ENCODE data around the gene RHBDD3.

RHBDD3 gene

DNA sequence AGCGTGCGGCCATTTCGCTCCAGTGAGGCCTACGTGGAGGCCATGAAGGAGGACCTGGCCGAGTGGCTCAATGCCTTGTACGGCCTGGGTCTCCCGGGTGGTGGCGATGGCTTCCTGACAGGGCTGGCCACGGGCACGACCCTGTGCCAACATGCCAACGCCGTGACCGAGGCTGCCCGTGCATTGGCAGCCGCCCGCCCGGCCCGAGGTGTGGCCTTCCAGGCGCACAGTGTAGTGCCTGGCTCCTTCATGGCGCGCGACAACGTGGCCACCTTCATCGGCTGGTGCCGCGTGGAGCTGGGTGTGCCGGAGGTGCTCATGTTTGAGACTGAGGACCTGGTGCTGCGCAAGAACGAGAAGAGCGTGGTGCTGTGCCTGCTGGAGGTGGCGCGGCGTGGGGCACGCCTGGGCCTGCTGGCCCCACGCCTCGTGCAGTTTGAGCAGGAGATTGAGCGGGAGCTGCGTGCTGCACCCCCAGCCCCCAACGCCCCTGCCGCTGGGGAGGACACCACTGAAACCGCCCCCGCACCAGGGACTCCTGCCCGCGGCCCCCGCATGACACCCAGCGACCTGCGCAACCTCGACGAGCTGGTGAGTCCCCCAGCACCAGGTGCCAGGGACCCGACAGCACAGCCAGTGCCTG lies 40.5 kb upstream of the RHBDD3 start:
- TF ChIP-seq, protein P1, sequence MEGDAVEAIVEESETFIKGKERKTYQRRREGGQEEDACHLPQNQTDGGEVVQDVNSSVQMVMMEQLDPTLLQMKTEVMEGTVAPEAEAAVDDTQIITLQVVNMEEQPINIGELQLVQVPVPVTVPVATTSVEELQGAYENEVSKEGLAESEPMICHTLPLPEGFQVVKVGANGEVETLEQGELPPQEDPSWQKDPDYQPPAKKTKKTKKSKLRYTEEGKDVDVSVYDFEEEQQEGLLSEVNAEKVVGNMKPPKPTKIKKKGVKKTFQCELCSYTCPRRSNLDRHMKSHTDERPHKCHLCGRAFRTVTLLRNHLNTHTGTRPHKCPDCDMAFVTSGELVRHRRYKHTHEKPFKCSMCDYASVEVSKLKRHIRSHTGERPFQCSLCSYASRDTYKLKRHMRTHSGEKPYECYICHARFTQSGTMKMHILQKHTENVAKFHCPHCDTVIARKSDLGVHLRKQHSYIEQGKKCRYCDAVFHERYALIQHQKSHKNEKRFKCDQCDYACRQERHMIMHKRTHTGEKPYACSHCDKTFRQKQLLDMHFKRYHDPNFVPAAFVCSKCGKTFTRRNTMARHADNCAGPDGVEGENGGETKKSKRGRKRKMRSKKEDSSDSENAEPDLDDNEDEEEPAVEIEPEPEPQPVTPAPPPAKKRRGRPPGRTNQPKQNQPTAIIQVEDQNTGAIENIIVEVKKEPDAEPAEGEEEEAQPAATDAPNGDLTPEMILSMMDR (conservative IDR thresholded peaks at IDR 0.05): no peak
- peak overlapping the region; percentile 88; the same call in 1 of the 2 replicates for H3K27ac ChIP-seq

DNA sequence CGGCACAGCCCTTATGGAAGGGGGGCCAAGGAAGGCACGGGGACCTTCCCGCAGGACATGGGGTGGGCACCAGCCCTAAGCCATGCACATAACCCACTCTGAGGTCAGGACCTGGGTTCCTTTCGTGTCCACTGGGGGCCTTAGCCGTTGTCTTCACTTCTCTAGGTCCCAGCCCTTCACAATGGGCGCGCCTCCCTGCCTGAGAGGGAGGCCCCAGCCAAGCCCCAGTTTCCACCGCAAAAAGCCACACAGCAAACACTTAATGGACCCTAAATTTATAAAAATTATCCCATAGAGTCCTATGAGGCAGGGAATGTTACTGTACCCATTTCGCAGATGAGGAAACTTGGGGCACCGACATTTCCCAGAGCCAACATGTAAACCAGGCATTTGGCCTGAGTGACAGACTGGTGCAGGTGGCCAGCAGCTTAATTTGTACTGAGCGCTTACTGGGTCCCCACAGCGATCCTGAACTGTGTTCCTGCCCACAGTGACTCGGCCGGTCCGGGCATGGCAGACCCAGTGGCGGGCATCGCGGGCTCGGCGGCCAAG lies 39.9 kb upstream of the RHBDD3 start:
- TF ChIP-seq, protein P1 (conservative IDR thresholded peaks at IDR 0.05): no peak
- peak overlapping the region; percentile 88 for H3K27ac ChIP-seq

DNA sequence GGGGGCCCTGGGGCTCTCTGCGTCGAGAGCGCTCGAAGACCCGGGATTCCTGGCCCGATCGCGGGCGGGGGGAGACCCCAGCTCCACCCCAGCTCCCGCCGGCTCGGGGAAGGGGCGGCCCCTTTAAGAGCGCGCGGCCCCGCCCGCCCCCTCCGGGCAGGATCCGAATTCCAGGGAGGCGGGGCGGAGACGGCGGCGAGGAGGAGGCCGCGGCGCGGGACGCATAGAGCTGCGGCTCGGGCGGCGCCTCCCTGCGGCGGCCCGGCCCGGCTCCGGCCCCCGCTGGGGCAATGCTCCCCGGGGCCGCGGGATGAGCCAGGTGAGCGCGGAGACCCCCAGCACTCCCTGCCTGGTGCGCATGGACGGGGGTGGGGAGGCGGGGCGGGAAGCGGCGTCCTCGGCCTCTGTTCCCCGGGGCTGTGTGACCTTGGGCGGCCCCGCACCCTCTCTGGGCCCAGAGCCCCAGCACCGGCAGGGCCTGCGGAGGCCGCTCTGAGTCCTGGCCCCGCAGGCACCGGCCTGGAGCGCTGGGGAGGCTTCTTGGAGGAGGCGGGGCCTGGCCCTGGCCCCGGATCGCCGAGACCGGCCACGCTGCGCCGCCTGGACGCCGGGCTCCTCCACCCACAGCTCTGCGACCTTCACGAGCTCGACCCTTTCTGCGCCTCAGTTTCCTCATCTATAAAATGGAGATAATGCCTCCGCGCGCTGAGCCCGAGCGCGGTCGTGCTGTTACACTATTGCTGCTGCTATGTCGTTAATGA lies 39.2 kb upstream of the RHBDD3 start:
- H3K27ac ChIP-seq: peak overlapping the region; percentile 88
- TF ChIP-seq, protein P1 (conservative IDR thresholded peaks at IDR 0.05): no peak

DNA sequence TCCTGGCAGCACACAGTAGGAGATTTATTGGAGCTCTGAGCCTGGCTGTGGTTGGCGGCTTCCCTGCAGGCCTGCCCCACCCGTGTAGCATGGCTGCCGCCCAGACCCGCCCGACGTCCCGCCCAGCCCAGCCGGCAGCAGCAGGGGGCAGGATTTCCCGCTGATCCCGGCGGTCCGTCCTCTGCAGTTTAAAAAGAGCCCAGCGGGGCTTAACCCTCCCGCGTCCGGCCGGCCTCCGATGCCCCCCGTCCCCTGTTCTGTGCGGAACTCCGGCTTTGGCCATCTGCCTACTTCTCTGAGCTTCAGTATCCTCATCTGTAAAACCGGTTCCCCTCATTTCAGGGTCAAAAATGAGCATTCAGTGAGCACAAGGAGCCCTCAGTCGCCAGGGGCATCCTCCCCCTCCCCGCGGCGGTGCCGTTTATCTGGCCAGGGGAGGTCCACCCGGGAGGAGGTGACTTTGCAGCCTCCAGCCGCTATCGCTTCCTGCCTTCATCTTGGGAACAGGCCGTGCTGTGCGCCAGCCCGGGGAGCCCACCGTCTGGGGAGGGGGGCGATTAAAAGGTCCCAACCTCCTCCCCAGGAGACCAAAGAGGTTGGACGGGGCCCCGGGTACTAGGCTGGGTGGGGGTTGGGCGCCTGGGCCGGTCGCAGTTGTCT lies 38.5 kb upstream of the RHBDD3 start, which contains the start of gene GAS2L1:
GAS2L1 (plus strand) TSS at position 476 of the 660 bp plus-strand sequence. CDS start 1,456 bp downstream, outside the sequence.
- TF ChIP-seq, protein P1 (conservative IDR thresholded peaks at IDR 0.05): peak; percentile 78
- H3K27ac ChIP-seq: peak within 1 kb of the TSS; percentile 88

DNA sequence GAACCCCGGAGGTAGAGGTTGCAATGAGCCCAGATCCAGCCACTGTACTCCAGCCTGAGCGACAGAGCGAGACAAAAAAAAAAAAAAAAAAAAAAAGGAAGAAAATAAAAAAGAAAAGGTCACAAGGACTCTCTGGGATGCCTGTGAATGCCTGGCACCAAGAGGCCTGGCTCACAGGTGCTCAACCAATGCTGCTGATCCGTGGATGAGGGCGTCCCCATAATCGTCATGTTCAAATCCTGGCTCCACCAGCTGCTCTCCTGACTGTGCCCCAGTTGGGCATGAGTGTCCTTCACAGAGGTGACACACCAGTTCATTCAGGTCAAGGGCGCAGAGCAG lies 38.0 kb upstream of the RHBDD3 start:
- H3K27ac ChIP-seq: peak overlapping the region; percentile 88
- TF ChIP-seq, protein P1 (conservative IDR thresholded peaks at IDR 0.05): no peak

DNA sequence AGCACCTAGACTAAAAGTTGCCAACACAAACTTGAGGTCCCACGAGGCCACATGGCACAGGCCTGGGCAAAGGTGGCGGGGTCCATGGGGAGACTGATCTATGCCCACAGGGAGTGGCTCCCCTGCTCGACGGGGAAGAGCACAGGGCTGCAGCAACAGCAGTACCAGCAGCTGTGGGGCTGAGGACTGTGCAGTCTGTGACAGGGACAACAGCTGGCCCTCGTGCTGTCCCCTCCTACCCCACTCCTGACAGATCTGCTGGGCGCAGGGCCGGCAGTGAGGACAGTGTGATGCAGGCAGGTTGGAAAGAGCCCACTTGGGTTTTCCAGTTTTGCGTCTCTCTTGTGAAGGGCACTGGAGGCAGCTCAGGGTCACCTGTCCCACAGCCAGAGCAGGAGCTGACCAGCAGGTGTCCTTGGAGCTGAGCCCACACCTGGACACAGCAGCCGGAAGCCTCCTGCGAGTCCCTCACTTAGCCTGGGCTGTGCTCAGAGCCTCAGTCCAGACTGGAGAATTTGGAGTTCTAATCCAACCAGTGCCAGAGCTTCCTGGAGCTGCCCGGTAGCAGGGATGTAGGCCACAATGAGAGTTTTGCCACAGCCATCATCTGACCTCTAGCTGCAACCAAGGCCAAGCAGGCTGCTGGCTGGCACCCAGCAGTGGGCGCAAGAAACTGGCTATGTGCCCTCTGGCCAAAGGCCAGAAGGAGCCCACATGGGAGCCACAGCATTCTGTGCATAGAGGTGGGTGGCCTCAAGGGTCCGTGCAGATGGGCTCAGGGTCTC lies 35.1 kb upstream of the RHBDD3 start:
- TF ChIP-seq, protein P1 (conservative IDR thresholded peaks at IDR 0.05): no peak; the same call in 1 of the 2 replicates
- peak overlapping the region; percentile 53 for H3K27ac ChIP-seq

All from VCaP (cell line).